K562 (cell line): ENCODE results near the gene PPP2R3B. TPM values are rescaled to one million over a fixed set of nuclear protein-coding genes. Genes with fewer than 3 reads are reported as not detected.

Experiments
- ATAC-seq: fragments of 200-7000 bp; cut with Tn5 transposase; 3 replicates; pipeline ENCODE4 v1.9.1; 2020; ENCODE audit warnings: moderate library complexity
- BruUV-seq: library from RNA; stranded (reverse); fragments of 400-500 nt; replicated peaks from 2 replicates; lab custom pipeline; 2021; lab: Mats Ljungman, UMichigan
- CTCF ChIA-PET: fragments of 300-600 bp; formaldehyde crosslinking; extraction: SDS; loops from one replicate; lab custom pipeline; 2021; ENCODE audit warnings: low intra/inter-chr PET ratio; lab: Yijun Ruan, JAX
- POLR2A ChIA-PET: fragments of 300-600, 350-650 bp; sonication (Branson Sonifier 250); formaldehyde crosslinking; extraction: SDS; loops from one replicate; lab custom pipeline; 2021; ENCODE audit warnings: antibody characterized with exemption, inconsistent platforms; lab: Yijun Ruan, JAX
- DNase-seq, 4 experiments: peaks; one replicate each; pipeline versions ENCODE4 v3.0.0 to v3.0.0-alpha.2; 2011 to 2018; ENCODE audit warnings: low spot score in 3 of 4, mixed read lengths in 3 of 4; ENCODE audit errors: extremely low read depth in 1 of 4
- FAIRE-seq: peaks from 2 replicates; lab custom pipeline; 2011; peaks lifted over from hg19 to GRCh38; lab: Jason Lieb, UNC
- H2AFZ ChIP-seq: 2 replicates; pipeline ENCODE4 v1.6.0; 2011; ENCODE audit warnings: low read depth, low read length, control low read depth, inconsistent platforms
- H3K27ac ChIP-seq: fragments of 200-600 bp; 3 replicates; pipeline ENCODE4 v1.8.0; 2011; ENCODE audit warnings: low read depth, mild to moderate bottlenecking, control low read depth, inconsistent platforms, low read length, moderate library complexity, mixed read lengths; ENCODE audit errors: extremely low read depth
- H3K27me3 ChIP-seq, 2 experiments: fragments of 300-600 bp in 1 of 2; 2 replicates in 1 of 2; 3 replicates in 1 of 2; pipeline versions ENCODE4 v1.6.0 to v1.8.0; 2011; ENCODE audit warnings: inconsistent platforms in 2 of 2, low read length in 2 of 2, mild to moderate bottlenecking in 1 of 2, mixed read lengths in 1 of 2, moderate library complexity in 1 of 2; ENCODE audit not compliant: control insufficient read depth in 2 of 2, insufficient read depth in 2 of 2
- H3K36me3 ChIP-seq: fragments of 300-600 bp; 3 replicates; pipeline ENCODE4 v1.8.0; 2011; ENCODE audit warnings: mild to moderate bottlenecking, low read length, inconsistent platforms; ENCODE audit not compliant: control insufficient read depth, insufficient read depth
- H3K4me1 ChIP-seq, 2 experiments: fragments of 200-600 bp in 1 of 2; replicated peaks in 1 of 2; 2 replicates in 1 of 2; 3 replicates in 1 of 2; pipeline versions ENCODE4 v1.5.1 to v1.8.0; 2011; ENCODE audit warnings: inconsistent platforms in 2 of 2, low read length in 2 of 2, mild to moderate bottlenecking in 1 of 2, mixed read lengths in 1 of 2, moderate library complexity in 1 of 2; ENCODE audit not compliant: control insufficient read depth in 2 of 2, insufficient read depth in 2 of 2
- H3K4me2 ChIP-seq: 2 replicates; pipeline ENCODE4 v1.6.1; 2011; ENCODE audit warnings: low read length, control low read depth, inconsistent platforms, mixed read lengths; ENCODE audit not compliant: insufficient read depth
- H3K4me3 ChIP-seq: fragments of 200-600 bp; sonication (generic), shearing (Covaris generic); 2 replicates; pipeline ENCODE4 v1.5.1; 2016; ENCODE audit warnings: control low read depth, inconsistent platforms
- H3K79me2 ChIP-seq: fragments of 200-600 bp; 3 replicates; pipeline ENCODE4 v1.8.0; 2011; ENCODE audit warnings: low read length, inconsistent platforms; ENCODE audit not compliant: control insufficient read depth, insufficient read depth
- H3K9ac ChIP-seq, 2 experiments: 2 replicates each; pipeline versions ENCODE4 v1.6.0 to v1.6.1; 2011; ENCODE audit warnings: low read depth in 2 of 2, low read length in 2 of 2, control low read depth in 1 of 2, inconsistent platforms in 1 of 2, mild to moderate bottlenecking in 1 of 2, mixed read lengths in 1 of 2; ENCODE audit not compliant: insufficient read depth in 1 of 2
- H3K9me1 ChIP-seq: one replicate; pipeline ENCODE4 v1.6.0; 2011; ENCODE audit warnings: inconsistent platforms, mild to moderate bottlenecking, low read length, moderate library complexity; ENCODE audit not compliant: control insufficient read depth, insufficient read depth
- H3K9me3 ChIP-seq: replicated peaks from 2 replicates; pipeline ENCODE4 v1.5.1; 2011; ENCODE audit warnings: low read depth, low read length, inconsistent platforms; ENCODE audit not compliant: control insufficient read depth, insufficient read depth
- H4K20me1 ChIP-seq: replicated peaks from 2 replicates; pipeline ENCODE4 v1.6.1; 2011; ENCODE audit warnings: low read length, inconsistent platforms, mixed read lengths; ENCODE audit not compliant: control insufficient read depth, insufficient read depth
- GMEB1 ChIP-seq: fragments of 250-450 bp; sonication (Bioruptor Pico); IDR thresholded peaks from 2 replicates; pipeline ENCODE4 v1.4.0; 2020; ENCODE audit warnings: mild to moderate bottlenecking
- POLR2G ChIP-seq: fragments of 200-400 bp; formaldehyde crosslinking; IDR thresholded peaks from 2 replicates; pipeline ENCODE4 v1.6.1; 2017; ENCODE audit warnings: low read depth, mild to moderate bottlenecking, antibody characterized with exemption, low read length, moderate library complexity
- RBFOX2 ChIP-seq: fragments of 200-400 bp; formaldehyde crosslinking; IDR thresholded peaks from 2 replicates; pipeline ENCODE4 v1.6.1; 2017; ENCODE audit warnings: low read depth, mild to moderate bottlenecking, low read length, moderate library complexity
- ZNF436 ChIP-seq: fragments of 250-450, 450-650 bp; sonication (Bioruptor Pico); formaldehyde crosslinking; IDR thresholded peaks from 2 replicates; pipeline ENCODE4 v1.7.0; 2020; ENCODE audit warnings: mild to moderate bottlenecking
- ZNF717 ChIP-seq: fragments of 250-450 bp; sonication (Bioruptor Pico); IDR thresholded peaks from 2 replicates; pipeline ENCODE4 v1.5.0; 2021
- WGBS: fragments of 100-300 bp; shearing (Covaris generic); methylation state at CpG from one replicate; pipeline ENCODE4 v1.1.6; 2016; ENCODE audit warnings: low coverage, mixed read lengths; ENCODE audit not compliant: insufficient coverage; ENCODE audit errors: missing lambda C conversion rate; 5-methylcytosine and 5-hydroxymethylcytosine counted together
- in situ Hi-C: fragments of 300-500 bp; cut with MboI; formaldehyde crosslinking; loops from 4 replicates; pipeline ENCODE4 v1.15.0; 2018; ENCODE audit warnings: inconsistent platforms, mixed read lengths
- intact Hi-C: fragments of 100-400 bp; cut with micrococcal nuclease; formaldehyde crosslinking; loops from 2 replicates; pipeline ENCODE4 v1.14.2; 2022
- polyA plus RNA-seq, 8 experiments: library from polyadenylated mRNA; depleted of rRNA in 4 of 8; stranded (reverse) in 5 of 8; unstranded in 3 of 8; fragments of >200 nt; fragmentation: Nextera tagmentation in 2 of 8; fragmentation: Illumina TruSeq in 1 of 8; extraction: Ambion mirVana in 2 of 8; extraction: Trizol in 1 of 8; gene quantifications; 2 replicates each; pipeline versions ENCODE4 v1.2.1 to v1.2.3, GENCODE V29; 2011 to 2014; ENCODE audit warnings: inconsistent platforms in 1 of 8, missing spikeins in 1 of 8
- total RNA-seq, 7 experiments: library from RNA; depleted of rRNA in 6 of 7; stranded (reverse); fragments of >200 nt in 6 of 7; fragmentation: Illumina TruSeq in 2 of 7; extraction: Trizol in 2 of 7; gene quantifications; 2 replicates each; pipeline versions ENCODE4 v1.2.1 to v1.2.3, GENCODE V29; 2011 to 2021; ENCODE audit warnings: low replicate concordance in 1 of 7

Gene PPP2R3B
- total and polyA plus RNA-seq, 9 of the 15 experiments (the other 6 are each of a cell fraction or from before 2014, with no cell fraction given) = 0.04 to 18.2 (median 8.2) TPM; not detected in 1

- no TSS peak for BruUV-seq
- intact Hi-C loops = no loop called here
Measured at GRCh38 chrX:290476-291166, 96.1 kb downstream of the PPP2R3B start.

GRCh38 chrX:288561-288991, 98.1 kb downstream of the PPP2R3B start:
- no peak for DNase-seq
- Histone ChIP-seq H3K4me2 (no peak overlapping the region), H3K9me1 (no peaks in the 10 kb centered on the region), H3K27ac (no peak overlapping the region), H3K4me3 (no peak overlapping the region), H3K36me3 (peaks cover 80% of the 10 kb centered on the region), H3K4me1 (peaks cover 0 to 5% of the 10 kb centered on the region in 2 experiments; a peak in 2 of 5 replicates), H4K20me1 (no peaks in the 10 kb centered on the region), H2AFZ (no peak overlapping the region), H3K27me3 (no peaks in the 10 kb centered on the region), H3K79me2 (peaks cover 36% of the 10 kb centered on the region), H3K9ac (no peak overlapping the region), H3K9me3 (no peaks in the 10 kb centered on the region)
- FAIRE-seq = no peak
- BruUV-seq = no TSS peak
- CTCF ChIA-PET = no interaction called here
- intact Hi-C loops = no loop called here
- 99% methylated on average over 21 of the region's 25 CpGs for WGBS
- TF ChIP-seq POLR2G (peak; percentile 38; the same call in 1 of the 2 replicates), ZNF436 (CRISPR knock-in tag) (no peak), RBFOX2 (peak; percentile 45; the same call in 1 of the 2 replicates), GMEB1 (CRISPR knock-in tag) (no peak)
- POLR2A ChIA-PET = no interaction called here
- no peak for ATAC-seq
- in situ Hi-C loops = no loop called here

More at GRCh38 chrX:290476-291166, 96.1 kb downstream of the PPP2R3B start:
- Histone ChIP-seq H3K9me3 (no peaks in the 10 kb centered on the region), H2AFZ (no peak overlapping the region), H3K27ac (no peak overlapping the region), H3K4me1 (no peaks in the 10 kb centered on the region; a peak in 2 of 5 replicates), H4K20me1 (no peaks in the 10 kb centered on the region), H3K4me3 (no peak overlapping the region), H3K36me3 (peaks cover 75% of the 10 kb centered on the region), H3K4me2 (no peak overlapping the region), H3K27me3 (no peaks in the 10 kb centered on the region), H3K9ac (no peak overlapping the region), H3K79me2 (peaks cover 16% of the 10 kb centered on the region), H3K9me1 (no peaks in the 10 kb centered on the region)
- TF ChIP-seq POLR2G (peak; percentile 28; the same call in 1 of the 2 replicates), ZNF717 (CRISPR knock-in tag) (no peak), RBFOX2 (peak; percentile 47; the same call in 1 of the 2 replicates)
- in situ Hi-C loops = no loop called here
- CTCF ChIA-PET = no interaction called here
- POLR2A ChIA-PET = no interaction called here
- DNase-seq (no peak), ATAC-seq (no peak), FAIRE-seq (no peak)
- WGBS = 92% methylated on average over 13 of the region's 42 CpGs
